Right cardiac atrium (tissue), 5 donors: Measurements from ENCODE around the gene FAH. TPM values are rescaled to one million over a fixed set of nuclear protein-coding genes. Genes with fewer than 3 reads are reported as not detected.
"Not testable (repeated sequence)": the region's sequence is repeated elsewhere in the genome, so short reads cannot be mapped to it uniquely, and the experiment has no call there.

Experiments used
- ATAC-seq, 2 donors: fragments of 200-7000 bp; cut with Tn5 transposase; one replicate each; pipeline versions ENCODE4 v1.8.0 to v1.9.1; 2020; ENCODE audit warnings: moderate library complexity in 2 of 2, mild to moderate bottlenecking in 1 of 2
- DNase-seq, 3 donors: peaks; one replicate each; pipeline ENCODE4 v3.0.0-alpha.2; 2020
- H3K27ac ChIP-seq: one replicate; pipeline ENCODE4 v1.5.1; 2013; ENCODE audit warnings: mild to moderate bottlenecking, low read length, control low read depth, moderate library complexity
- H3K27me3 ChIP-seq: one replicate; pipeline ENCODE4 v1.6.1; 2013; ENCODE audit not compliant: control insufficient read depth, insufficient read depth
- H3K4me1 ChIP-seq: one replicate; pipeline ENCODE4 v1.6.1; 2013; ENCODE audit warnings: low read length; ENCODE audit not compliant: control insufficient read depth, insufficient read depth
- H3K4me3 ChIP-seq: one replicate; pipeline ENCODE4 v1.5.1; 2013; ENCODE audit warnings: low read length, control low read depth
- H3K9me3 ChIP-seq: one replicate; pipeline ENCODE4 v1.6.1; 2013; ENCODE audit warnings: low read length; ENCODE audit not compliant: control insufficient read depth
- WGBS: extraction: QIAGEN DNeasy Blood & Tissue Kit; methylation state at CpG from one replicate; pipeline ENCODE4 v1.1.7; 2013; 5-methylcytosine and 5-hydroxymethylcytosine counted together
- intact Hi-C, 4 donors: fragments of 100-400 bp; cut with DNase I; formaldehyde crosslinking; loops; one replicate each; pipeline versions ENCODE4 v1.11.0 to v1.14.0; 2022 to 2023
- polyA plus RNA-seq: library from polyadenylated mRNA; stranded (reverse); fragments of 200-250 nt; gene quantifications from one replicate; pipeline ENCODE4 v1.2.3, GENCODE V29; 2013
- total RNA-seq, 4 donors: library from RNA; stranded (reverse); fragmentation: NEBNext Ultra II Directional; extraction: Animal tissue kit (Norgen Biotek cat#: 25700); gene quantifications; one replicate each; pipeline ENCODE4 v1.2.1, GENCODE V29; 2021
- donor health status: healthy with polysubstance abuse.
- donor health status: DM: no; HTN: yes; CAD: no.
- donor health status: DM: no; HTN: no; CAD: no.
- donor health status: DM: no; HTN: yes; CAD: no; lungs with severe emphysema.
- donor health status: DM: yes; HTN: yes; CAD: no.

FAH gene
- total and polyA plus RNA-seq, 5 donors = 17.6 to 29.4 (median 21.1) TPM

DNA sequence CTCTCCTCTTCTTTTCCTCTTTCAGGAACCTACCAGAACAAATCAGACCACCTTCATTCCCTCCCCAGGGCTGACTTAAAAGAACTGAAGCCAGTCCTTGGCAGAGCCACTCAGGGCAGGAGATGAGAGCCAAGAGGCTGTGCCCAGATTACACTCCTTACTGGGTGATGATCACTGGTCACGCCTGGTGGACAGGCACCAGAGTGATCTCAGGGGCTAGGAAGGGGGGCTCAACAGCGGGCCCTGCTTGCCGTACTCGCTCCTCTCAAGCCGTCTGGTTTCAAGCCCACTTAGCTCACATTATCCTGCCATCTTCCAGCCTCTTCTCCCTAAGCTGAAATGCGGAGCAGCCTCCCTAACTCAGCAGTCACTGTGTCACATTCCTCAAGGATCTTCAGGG lies 1.7 kb upstream of the FAH start:
- WGBS = 56% methylated on average over 6 of the region's 6 CpGs
- peaks cover 2% of the 10 kb centered on the region for H3K4me1 ChIP-seq
- H3K4me3 ChIP-seq = no peak overlapping the region
- no peaks in the 10 kb centered on the region for H3K9me3 ChIP-seq
- intact Hi-C loops = loop anchor here in 1 of 4 donors (5.0 kb wide), 1 partner anchor 89 kb away; no protein-coding TSS in a partner anchor
- no peak for ATAC-seq
- peak in 1 of 3 donors; percentile 47 for DNase-seq
- H3K27me3 ChIP-seq = no peaks in the 10 kb centered on the region
- no peak overlapping the region for H3K27ac ChIP-seq

DNA sequence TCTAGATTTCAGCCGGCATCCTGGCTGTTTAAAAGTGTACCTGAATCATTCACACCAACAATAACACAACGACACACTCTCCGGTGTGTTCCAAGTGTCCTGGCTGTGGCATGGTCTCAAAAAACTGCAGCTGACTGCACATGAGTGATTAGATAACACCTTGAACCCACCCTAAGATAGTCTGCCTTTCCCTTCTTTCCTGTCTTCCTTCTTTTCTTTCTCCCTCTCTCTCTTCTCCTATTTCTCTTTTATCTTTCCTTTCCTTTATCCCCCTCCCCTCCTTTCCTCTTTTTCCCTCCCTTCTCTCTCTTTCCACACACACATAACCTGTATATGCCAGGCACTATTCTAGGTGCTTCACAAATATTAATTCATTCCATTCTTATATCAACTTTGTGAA lies 1.2 kb upstream of the FAH start:
- WGBS = 39% methylated on average over 3 of the region's 3 CpGs
- Histone ChIP-seq H3K4me1 (peaks cover 2% of the 10 kb centered on the region), H3K9me3 (no peaks in the 10 kb centered on the region), H3K4me3 (no peak overlapping the region), H3K27ac (no peak overlapping the region), H3K27me3 (no peaks in the 10 kb centered on the region)
- DNase-seq = no peak
- intact Hi-C loops = loop anchor here in 1 of 4 donors (5.0 kb wide), 1 partner anchor 89 kb away; no protein-coding TSS in a partner anchor
- ATAC-seq = no peak

DNA sequence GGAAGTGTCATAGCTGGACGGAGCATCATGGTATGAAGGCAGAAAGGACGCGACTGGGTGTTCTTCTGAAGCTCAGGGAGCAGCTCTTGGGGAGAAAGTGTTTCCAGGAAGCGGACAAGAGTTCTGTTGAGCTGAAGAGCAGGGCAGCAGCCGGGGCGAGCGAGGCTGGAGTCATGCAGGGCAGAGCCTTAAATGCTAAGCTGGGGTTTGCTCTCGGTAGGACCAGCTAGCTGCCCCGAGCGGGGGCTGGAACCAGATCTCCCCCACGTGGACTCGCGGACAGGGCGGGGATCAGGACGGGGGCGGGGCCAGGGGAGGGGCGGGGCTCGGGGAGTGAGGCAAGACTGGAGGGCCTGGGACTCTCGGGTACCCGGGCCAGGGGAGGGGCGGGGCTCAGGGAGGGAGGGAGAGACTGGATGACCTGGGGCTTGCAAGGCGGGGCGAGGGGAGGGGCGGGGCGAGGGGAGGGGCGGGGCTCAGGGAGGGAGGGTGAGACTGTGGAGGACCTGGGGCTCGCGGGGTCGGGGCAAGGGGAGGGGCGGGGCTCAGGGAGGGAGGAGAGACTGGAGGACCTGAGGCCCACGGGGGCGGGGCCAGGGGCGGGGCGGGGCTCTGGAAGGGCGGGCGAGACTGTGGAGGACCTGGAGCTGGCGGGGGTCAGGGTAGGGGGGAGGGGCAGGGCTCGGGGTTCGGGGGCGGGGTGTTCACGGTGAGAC lies 461 bp upstream of the FAH start:
- DNase-seq (peak; percentile 98 to 99 (median 99)), ATAC-seq (peak; percentile 94 to 95)
- intact Hi-C loops = loop anchor here in 1 of 4 donors (5.0 kb wide), 1 partner anchor 90 kb away; no protein-coding TSS in a partner anchor
- Histone ChIP-seq H3K4me3 (peak overlapping the region; percentile 59), H3K9me3 (no peaks in the 10 kb centered on the region), H3K27me3 (no peaks in the 10 kb centered on the region), H3K4me1 (peaks cover 4% of the 10 kb centered on the region), H3K27ac (peak overlapping the region; percentile 62)
- 3% methylated on average over 35 of the region's 41 CpGs for WGBS

DNA sequence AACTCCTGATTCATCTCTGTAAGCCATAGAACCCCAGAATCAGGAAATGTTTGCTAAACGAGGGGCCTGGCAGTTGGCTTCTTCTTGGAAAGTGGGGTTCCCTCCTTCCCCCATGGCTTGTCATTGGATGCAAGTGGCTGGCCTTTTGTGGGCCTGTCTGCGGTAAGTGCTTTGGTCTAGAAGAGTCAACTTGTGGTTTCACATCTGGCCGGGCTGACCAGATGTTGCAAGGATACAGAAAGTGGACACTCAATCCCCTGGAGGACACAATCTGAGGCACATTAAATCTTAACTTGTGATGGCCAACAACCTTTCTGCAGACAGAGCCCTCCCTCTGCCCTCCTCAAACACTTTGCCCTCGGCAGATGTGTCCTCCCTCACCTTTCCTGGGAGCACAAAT lies 1.1 kb downstream of the FAH start:
- Histone ChIP-seq H3K4me1 (peaks cover 4% of the 10 kb centered on the region), H3K27me3 (no peaks in the 10 kb centered on the region), H3K27ac (no peak overlapping the region), H3K9me3 (no peaks in the 10 kb centered on the region), H3K4me3 (peak overlapping the region; percentile 59)
- DNase-seq (no peak), ATAC-seq (no peak)
- intact Hi-C loops = loop anchor here in 1 of 4 donors (5.0 kb wide), 1 partner anchor 92 kb away; no protein-coding TSS in a partner anchor
- 77% methylated on average over 4 of the region's 4 CpGs for WGBS

DNA sequence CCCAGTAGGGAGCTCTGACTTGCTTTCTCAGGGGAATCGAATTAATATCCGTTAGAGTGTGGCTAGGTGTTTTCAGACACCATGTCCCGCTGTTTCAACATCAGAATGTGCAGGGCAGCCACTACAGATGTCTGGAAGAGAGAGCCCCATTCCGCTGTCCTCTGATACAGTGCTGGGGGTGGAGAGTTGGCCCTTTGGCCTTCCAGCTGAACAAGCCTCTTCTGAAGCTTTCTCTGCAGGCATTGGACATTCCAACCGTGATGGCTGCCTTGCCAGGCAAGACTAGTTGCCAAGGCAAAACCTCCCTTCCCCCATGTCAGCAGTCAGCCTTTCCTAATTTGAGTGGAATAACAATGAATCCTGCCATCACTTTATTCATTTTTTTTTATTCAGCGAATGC lies 1.5 kb downstream of the FAH start:
- Histone ChIP-seq H3K9me3 (no peaks in the 10 kb centered on the region), H3K4me3 (no peak overlapping the region), H3K4me1 (peaks cover 4% of the 10 kb centered on the region), H3K27me3 (no peaks in the 10 kb centered on the region), H3K27ac (no peak overlapping the region)
- DNase-seq (no peak), ATAC-seq (no peak)
- intact Hi-C loops = loop anchor here in 1 of 4 donors (5.0 kb wide), 1 partner anchor 92 kb away; no protein-coding TSS in a partner anchor
- 79% methylated on average over 6 of the region's 6 CpGs for WGBS

DNA sequence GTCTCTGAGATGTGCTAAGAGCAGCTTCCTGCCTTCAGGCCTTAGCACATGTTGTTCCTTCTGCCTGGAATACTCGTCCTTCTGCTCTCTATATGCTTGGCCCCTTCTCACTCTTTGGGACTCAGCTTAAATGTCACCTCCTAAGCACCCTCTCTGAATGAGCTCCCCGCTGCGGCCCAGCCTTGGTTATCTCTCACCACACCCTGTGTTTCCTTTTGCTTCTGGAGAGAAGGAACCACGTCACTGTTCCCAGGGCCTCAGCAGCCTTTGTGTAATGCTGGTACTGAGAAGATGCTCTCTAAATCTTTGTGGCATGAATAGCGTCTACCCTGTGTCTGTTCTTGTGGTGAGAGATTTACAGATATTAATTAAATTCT lies 2.2 kb downstream of the FAH start:
- Histone ChIP-seq H3K4me3 (no peak overlapping the region), H3K27ac (no peak overlapping the region), H3K4me1 (peaks cover 4% of the 10 kb centered on the region), H3K9me3 (no peaks in the 10 kb centered on the region), H3K27me3 (no peaks in the 10 kb centered on the region)
- ATAC-seq (no peak), DNase-seq (no peak)
- WGBS = 81% methylated on average over 5 of the region's 5 CpGs
- intact Hi-C loops = no loop called here

DNA sequence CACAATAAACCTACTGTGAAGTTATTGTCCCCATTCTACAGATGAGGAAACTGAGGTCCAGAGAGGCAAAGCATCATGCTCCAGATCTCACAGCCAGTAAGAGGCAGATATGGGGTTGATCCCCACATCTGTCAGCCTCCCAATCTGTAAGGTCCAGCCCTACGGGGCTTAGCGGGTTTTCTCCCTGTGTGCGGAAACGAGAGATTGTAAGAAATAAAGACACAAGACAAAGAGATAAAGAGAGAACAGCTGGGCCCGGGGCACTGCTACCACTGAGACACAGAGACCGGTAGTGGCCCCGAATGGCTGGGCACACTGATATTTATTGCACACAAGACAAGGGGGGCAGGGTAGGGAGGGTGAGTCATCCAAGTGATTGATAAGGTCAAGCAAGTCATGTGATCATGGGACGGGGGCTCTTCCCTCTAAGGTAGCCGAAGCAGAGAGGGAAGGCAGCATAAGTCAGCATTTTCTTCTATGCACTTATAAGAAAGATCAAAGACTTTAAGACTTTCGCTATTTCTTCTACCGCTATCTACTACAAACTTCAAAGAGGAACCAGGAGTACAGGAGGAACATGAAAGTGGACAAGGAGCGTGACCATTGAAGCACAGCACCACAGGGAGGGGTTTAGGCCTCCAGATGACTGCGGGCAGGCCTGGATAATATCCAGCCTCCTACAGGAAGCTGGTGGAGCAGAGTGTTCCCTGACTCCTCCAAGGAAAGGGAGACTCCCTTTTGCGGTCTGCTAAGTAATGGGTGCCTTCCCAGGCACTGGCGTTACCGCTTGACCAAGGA lies 2.8 kb downstream of the FAH start:
- intact Hi-C loops, H3K4me1 ChIP-seq, H3K27ac ChIP-seq, ATAC-seq, H3K27me3 ChIP-seq, H3K4me3 ChIP-seq, H3K9me3 ChIP-seq: not testable (repeated sequence)
- WGBS = 74% methylated on average over 16 of the region's 16 CpGs
- DNase-seq = peak in 1 of 3 donors; percentile 69

DNA sequence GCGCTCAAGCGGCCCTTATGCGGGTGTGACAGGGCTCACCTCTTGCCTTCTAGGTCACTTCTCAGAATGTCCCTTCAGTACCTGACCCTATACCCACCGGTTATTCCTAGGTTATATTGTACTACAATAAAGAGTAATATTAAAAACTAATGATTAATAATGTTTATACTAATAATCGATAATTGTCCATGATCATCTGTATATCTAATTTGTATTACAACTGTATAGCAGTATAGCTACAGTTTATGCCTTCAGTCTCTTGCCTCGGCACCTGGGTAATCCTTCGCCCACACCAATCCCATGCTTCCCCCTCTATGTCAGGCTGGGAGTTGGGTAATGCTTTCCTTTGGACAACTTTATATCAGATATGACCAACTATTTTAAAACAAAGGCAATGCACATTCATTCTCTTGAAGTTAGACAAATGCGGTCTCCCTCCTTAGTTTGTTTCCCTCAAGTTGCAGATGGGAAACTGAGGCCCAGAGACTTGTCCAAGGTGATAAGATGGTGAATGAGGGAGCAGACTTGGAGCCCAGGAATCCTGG lies 3.4 kb downstream of the FAH start:
- no peak overlapping the region for H3K27ac ChIP-seq
- DNase-seq = no peak
- no peaks in the 10 kb centered on the region for H3K27me3 ChIP-seq
- WGBS = 88% methylated on average over 8 of the region's 8 CpGs
- no peak overlapping the region for H3K4me3 ChIP-seq
- no peaks in the 10 kb centered on the region for H3K9me3 ChIP-seq
- intact Hi-C loops = no loop called here
- no peak for ATAC-seq
- peaks cover 4% of the 10 kb centered on the region for H3K4me1 ChIP-seq

DNA sequence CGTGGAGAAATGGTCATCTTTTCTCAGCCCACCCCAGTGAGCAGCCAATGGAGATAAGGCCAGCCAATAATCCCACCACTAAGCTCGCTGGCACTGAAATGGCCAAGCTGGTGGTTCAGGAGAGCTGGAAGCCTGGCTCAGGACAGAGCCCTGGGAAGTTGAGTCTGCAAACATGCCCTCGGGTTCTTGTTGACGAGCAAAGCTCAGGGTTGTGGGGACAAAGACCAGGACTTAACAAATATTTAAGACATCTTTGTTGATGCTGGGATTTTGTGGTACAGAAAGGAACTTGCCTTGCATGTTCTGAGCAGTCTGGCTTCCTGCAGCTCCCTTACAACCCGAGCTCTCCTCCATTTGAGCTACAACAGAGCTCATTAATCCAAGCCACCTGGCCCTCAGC lies 4.4 kb downstream of the FAH start:
- Histone ChIP-seq H3K9me3 (no peaks in the 10 kb centered on the region), H3K27ac (no peak overlapping the region), H3K4me3 (no peak overlapping the region), H3K4me1 (peaks cover 4% of the 10 kb centered on the region), H3K27me3 (no peaks in the 10 kb centered on the region)
- 93% methylated on average over 5 of the region's 5 CpGs for WGBS
- intact Hi-C loops = no loop called here
- DNase-seq (no peak), ATAC-seq (no peak)

DNA sequence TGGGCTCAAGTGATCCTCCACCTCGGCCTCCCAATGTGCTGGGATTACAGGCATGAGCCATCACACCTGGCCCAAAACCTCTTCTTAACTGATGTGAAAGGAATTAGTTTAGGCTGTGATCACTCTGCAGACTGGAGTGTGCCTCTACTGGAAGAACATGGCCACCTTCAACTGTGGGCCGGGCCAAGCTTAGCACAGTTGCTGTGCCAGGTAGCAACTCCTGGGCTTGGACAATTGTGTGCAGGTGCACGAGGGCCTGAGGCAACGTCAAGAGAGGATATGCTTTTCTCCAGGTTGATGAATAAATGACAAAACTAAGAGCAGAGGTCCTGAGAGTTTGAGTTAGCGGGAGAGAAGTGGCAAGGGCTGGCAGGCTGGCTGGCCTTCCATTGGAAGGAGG lies 6.5 kb downstream of the FAH start:
- Histone ChIP-seq H3K27ac (no peak overlapping the region), H3K9me3 (no peaks in the 10 kb centered on the region), H3K4me1 (peaks cover 2% of the 10 kb centered on the region), H3K4me3 (no peak overlapping the region), H3K27me3 (no peaks in the 10 kb centered on the region)
- intact Hi-C loops = no loop called here
- 96% methylated on average over 5 of the region's 5 CpGs for WGBS
- no peak for ATAC-seq
- DNase-seq = no peak
